Measurements from ENCODE around the gene AATK.

Gene AATK

DNA sequence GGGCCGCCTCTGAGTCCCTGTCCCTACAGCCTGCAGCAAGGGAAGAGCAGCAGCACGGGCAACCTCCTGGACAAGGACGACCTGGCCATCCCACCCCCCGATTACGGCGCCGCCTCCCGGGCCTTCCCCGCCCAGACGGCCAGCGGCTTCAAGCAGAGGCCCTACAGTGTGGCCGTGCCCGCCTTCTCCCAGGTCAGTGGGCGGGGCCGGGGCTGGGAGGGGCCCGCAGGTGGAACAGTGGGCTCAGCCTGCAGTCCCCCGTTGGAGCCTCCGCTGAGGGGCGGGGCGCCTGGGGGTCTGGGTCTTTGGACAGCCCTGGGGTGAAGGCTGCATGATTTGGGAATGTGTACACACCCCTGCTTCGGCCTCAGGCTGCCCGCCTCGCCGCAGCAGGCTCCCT is 59.3 kb downstream of the AATK start:
- no peak for DNase-seq

GRCh38 chr17:81103379-81103778 is 62.6 kb downstream of the AATK start:
- no peak for DNase-seq

GRCh38 chr17:81102869-81103268 is 63.2 kb downstream of the AATK start:
- no peak for DNase-seq

- DNase-seq, result no peak
These were observed 63.7 kb downstream of the AATK start for GRCh38 chr17:81102352-81102751.

GRCh38 chr17:81101614-81102306 is 64.3 kb downstream of the AATK start:
- peak; percentile 26 to 27 for DNase-seq

GRCh38 chr17:81100668-81101067 is 65.4 kb downstream of the AATK start:
- no peak for DNase-seq

DNA sequence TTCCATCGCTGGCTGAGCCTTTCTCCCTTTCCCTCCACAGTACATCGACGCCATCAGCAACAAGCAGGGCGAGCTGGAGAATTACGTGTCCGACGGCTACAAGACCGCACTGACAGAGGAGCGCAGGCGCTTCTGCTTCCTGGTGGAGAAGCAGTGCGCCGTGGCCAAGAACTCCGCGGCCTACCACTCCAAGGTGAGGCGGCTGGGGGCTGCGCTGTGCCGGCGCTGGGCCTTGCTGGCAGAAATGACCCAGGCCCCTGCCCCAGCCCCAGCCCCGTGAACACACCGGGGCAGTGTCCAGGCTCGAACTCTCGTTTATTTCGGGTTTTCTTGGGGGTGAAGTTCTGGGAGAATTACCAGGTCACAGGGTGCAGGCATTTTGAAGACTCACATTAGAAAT is 66.1 kb downstream of the AATK start:
- DNase-seq, result no peak

DNA sequence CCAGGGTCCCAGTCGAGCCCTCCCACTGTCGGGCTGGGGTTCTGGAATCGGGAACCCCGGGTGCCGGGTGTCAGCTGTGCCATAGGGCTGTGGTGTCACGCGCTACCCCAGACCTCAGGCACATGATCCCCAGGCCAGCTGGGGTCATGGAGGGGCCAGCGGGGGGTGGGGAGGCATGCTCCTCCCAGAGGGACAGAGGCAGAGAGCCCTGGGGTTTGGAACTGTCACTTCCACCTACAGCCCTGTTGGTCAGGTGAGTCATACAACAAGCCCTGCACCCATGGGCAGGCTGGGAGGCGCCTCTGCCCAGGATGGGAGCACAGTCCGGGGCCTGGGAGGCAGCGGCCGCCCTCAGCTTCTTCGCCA is 68.1 kb downstream of the AATK start:
- no peak for DNase-seq

GRCh38 chr17:81097134-81097942 is 68.7 kb downstream of the AATK start:
- no peak for DNase-seq

GRCh38 chr17:81096741-81097133 is 69.3 kb downstream of the AATK start:
- no peak for DNase-seq

DNA sequence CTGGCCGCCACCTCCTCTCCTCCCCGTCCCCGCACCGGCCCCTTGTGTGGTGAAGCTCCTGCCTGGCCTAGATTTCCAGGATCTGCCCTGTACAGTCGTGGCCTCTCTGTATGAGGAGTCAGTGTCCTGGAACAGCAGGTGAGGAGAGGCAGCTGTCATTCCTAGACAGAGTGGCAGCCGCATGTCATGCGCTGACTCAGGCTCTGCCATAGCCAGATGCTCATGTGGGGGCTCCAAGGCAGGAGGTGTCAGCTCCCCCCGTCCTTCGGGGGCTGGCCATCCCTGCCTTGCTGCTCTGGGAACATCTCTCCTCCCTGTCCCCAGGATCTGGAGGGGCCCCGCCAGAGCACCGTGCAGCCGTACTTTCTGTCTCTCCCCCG is 70.6 kb downstream of the AATK start:
- peak in 1 of 2 experiments; percentile 73 for DNase-seq

GRCh38 chr17:81094509-81095382 is 71.3 kb downstream of the AATK start:
- DNase-seq, result peak; percentile 73 to 74

DNA sequence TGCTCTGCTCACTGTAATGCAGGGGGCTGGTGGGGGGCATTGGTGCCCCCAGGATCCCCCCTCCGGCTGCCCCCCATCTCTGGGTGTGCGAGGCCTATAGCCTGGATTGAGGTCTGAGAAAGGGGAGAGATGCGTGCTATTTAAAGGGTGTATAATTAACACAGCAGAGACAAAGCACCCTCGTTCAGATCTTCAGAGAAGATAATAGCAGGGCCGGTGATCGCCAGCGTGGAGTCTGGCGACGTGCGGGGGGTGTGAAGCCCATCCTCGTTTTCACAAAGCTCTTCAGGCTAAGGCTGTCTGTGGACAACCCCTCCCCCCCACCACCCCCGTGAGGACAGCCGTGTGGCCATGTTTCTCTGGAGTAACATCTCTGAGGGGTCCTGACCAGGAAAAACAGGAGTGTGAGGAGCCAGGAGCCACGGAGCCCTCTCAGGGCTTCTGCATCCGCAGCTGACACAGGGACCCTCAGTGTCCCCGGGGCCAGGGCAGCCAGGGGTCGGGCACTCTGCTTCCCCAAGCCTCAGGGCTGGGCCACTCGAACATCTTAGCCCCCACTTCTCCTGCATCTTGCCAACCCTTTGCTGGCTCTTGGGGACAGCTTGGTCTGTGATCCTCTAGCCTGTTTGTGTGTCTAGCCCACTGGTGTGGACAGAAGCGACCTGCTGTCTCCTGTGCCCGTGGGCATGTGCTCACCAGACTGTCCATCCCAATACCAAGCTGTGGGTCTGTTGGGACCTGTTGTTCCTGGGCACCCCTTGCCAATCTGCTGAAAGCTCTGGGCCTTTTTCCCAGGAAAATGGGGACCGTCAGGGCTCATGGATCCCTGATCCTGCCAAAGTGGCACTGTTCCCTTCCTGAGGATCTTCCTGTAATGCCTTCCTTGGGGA is 72.2 kb downstream of the AATK start:
- no peak for DNase-seq

DNA sequence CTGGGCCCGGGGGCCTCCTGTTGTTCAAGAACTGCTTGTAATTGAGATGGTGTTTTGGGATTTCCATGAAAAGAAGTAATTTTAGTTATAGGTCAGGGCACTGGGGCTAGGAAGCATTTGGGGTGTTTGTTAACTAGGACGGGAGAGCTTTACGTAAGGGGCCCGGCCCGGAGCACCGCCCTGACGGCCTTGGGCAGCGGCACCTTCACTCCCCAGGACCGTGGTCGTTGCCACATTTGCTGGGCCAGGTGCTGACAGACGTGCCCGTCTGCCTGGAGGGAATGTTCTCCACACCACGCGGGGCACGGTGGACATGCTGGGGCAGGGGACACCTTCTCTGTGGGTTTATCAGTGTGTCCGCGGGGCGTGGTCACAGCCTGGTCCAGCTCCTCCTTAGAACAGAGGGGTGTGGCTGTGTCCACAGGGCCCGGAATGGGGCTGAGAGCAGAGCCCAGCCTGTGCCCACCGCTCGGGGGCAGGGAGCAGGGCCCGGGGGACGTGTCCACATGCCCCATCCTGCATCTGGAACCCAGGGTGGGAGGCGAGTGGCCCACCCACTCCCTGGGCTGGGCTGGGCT is 73.4 kb downstream of the AATK start:
- no peak for DNase-seq

DNA sequence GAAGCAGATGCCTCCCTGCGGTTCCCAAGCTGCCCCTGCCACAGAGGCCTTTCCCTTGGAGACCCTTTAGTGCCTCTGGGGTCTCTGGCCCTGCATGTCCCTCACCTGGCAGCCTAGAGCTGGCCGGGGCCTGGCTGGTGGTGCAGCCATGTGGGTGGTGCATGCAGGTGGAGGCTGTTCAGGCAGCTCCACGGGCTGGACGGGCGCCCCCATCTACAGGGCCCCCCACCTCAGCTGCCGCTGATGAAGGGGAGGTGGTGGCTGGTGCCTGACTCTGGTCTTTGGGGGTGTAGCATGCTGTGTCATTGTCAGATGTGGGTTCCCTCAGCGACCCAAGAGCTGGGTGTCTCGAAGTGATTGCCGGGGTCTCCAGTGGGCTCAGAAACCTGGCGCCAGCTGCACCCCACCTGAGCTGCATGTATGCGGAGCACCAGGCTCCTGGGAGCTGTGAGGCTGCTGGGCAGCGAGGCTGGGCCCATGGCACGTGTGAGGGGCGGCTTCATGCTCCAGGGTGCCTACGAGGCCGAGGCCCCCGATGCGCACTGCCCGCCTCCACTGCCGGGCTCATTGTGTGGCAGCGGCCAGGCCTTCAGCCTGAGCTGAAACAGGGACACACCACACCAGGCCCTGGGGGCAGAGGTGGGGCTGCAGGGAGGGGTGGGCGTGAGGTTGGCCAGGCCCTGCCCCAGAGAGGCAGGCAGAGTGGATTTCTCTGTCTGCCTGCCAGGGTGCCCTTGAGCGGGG is 74.1 kb downstream of the AATK start:
- no peak for DNase-seq

- DNase-seq, result no peak
These were observed 74.9 kb downstream of the AATK start for GRCh38 chr17:81091154-81091553.

- no peak for DNase-seq
These were observed 75.5 kb downstream of the AATK start for GRCh38 chr17:81090361-81091136.

DNA sequence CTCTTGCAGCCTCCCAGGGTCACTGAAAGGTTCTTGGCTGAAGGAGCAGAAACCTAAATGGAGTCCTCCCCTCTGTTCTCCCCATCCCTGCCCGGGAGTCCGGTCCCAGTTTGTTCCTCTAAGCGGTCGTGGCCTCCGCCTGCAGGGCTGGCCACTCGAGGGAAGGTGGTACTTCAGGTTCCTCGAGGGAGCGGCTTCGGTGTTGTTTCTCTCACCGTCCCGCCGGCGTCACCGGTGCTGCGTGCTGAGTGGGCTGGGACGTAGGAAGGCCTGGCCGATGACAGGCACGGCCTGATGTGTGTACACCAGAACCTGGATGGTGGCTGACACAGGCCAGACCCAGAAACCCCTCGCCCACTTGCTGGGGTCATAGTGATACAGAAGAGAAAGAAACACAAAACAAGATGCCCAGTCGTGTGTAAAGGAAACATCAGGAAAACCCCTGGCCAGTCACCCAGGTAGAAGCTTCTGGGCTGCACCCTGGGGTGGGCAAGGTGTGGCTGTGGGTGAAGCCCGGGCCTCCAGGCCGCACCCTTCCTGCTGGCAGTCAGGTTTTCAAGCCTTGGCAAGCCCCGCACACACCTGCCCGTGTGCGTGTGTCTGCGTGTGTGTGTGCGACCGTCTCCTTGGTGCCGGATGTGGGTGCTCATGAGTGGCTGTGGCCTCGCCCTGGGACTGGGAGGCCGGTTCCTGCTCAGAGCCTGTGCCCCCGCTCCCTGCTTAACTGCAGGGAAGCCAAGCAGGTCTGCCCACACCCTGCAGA is 79.1 kb downstream of the AATK start:
- DNase-seq, result no peak

- DNase-seq, result no peak
These were observed 80.6 kb downstream of the AATK start for GRCh38 chr17:81085420-81085911.
